GM21825 (cell line): Measurements from ENCODE around the gene ADGRD1.
"Not testable (repeated sequence)": the region's sequence is repeated elsewhere in the genome, so short reads cannot be mapped to it uniquely, and the experiment has no call there.

Source experiments
- ATAC-seq: cut with Tn5 transposase; IDR thresholded peaks from one replicate; pipeline ENCODE4 v1.9.1; 2021; ENCODE audit warnings: mild to moderate bottlenecking, moderate library complexity; ENCODE audit not compliant: unreplicated experiment

Gene ADGRD1

DNA sequence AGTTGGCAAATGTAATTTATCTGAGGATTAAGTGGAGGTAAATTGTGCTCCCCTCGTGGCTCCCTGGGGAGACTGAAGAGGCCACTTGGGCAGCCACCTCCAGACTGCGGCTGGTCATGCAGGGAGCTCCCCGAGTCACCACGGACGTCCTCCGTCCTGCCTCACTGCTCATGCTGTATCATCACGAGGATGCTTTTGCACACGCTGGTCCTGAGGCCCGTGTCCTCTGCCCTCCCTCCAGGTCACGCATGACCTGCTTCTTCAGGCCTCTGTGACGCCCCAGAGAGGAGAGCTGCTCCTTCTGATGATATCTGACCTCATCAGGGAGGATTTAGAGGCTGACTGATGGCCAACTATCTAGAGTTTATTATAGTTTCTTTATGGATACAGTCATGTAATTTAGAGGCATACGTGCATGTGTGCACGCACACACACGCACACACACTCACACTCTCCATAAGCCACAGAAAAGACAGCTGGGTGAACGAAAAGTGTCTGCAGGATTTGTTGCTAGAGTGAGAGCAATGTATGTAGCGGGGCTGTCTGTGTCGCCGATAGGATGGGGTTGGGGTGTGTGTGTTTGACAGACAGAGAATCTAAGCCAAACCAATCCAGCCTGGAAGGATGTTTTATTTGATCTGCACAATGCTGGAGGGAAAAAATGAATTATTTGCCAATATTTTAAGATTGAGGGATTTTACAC lies 160.0 kb downstream of the ADGRD1 start:
- ATAC-seq: no peak

DNA sequence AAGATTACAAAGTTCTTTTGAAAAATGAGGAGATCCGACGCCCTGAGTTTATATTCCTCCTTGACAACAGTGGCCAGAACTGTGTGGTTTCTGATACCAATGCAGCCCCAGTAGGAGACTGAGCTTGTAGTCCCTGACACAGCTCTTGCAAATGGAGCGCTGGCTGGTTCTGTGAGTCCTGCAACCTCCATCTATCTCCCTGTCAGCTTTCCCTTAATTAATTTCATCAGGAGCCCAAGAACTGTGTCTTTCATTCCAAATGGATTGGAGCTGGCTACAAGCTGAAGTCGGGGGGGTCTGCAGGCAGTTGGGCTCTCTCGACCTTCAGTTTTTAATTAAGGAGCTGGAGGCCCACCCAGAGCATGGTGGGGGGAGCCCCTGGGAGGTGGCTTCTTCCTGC lies 160.6 kb downstream of the ADGRD1 start:
- ATAC-seq: no peak

DNA sequence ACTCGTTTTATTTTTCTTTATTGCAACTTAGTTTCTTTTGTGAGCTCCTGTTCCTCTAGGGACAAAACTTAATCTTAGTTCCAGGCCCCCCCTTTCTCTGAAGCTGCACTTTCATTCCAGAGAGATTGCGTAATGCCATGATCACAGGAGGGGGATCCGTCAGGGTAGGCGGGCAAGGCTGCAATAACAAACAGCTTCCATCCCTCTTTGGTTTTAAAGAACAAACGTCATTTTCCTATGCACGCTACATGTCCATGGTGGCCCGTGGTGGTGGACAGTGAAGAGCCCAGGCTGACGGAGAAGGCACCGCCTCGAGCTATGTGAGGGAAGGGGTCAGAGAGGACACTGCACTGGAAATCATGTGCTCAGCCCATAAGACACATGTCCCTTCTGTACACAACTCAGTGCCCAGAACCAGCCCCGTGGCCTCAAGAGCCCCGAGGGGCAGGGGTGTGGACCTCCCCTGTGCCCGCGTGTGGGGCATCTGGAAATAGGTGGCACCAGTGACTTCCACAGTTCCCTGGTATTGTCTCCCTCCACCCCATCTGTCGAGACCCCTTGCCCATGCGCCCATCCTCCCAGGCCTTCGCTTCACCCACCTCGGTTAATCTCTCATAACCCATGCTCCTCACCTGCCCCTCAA lies 161.4 kb downstream of the ADGRD1 start:
- no peak for ATAC-seq

DNA sequence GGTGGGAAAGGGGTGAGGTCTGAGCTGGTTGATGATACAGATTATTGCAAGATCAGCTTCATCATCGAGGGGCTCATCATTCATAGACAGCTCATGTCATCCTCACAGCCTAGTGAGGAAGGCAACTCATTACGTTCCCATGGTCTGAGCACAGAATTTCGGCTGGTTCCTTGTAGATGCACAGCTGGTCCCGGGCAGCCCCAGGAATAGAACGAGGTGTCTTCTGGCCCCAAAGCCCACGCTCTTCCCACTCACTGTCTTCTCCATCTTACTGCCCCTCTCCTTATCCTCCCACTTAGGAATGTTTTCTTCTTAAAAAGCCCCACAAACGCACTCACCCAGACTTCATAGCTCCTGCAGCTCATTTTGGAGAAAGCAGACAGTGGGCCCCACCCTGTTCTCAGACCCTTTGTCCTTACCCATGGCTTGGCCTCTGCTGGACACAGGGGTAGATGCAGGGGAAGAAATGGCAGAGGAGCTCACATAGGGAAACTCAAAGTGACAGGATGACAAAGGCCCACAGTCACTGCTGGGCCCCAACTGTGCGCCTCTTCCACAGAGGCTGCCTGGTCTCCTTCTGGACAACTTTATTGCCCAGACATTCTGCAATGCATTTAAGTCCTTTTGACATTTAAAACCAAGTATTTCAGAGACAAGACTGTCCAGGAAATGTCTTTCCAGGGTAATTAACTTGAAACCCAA lies 162.2 kb downstream of the ADGRD1 start:
- no peak for ATAC-seq

DNA sequence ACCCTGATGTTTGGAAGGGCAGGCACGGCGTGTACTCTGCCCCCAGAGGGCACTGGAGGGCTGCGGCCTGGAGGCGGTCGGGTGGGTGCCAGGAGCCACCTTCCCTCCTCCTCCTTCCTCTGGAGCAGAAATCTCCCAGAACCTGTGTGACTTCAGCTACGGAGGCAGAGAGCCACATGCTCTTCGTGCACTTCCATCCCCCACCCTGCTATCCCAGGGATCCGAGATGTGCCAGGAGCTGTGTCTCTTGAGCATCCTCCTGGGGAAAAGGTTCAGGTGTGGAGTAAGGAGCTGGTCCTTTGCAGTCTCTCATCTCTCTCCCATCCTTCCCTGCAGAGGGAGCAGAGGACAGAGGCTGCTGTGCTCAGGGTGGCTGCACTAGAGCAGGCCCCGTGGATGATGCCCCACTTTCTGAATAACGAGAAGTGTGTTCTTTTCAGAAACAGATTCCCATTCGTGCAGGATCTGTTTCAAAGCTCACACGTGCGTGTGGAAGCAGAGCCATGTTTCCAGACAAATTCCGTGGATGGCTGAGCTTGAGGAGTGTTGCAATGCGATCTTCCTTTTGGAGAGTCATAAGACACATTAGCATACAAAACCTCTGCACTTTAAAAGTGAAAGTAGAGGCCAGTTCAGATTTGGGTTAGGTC lies 162.9 kb downstream of the ADGRD1 start:
- no peak for ATAC-seq

DNA sequence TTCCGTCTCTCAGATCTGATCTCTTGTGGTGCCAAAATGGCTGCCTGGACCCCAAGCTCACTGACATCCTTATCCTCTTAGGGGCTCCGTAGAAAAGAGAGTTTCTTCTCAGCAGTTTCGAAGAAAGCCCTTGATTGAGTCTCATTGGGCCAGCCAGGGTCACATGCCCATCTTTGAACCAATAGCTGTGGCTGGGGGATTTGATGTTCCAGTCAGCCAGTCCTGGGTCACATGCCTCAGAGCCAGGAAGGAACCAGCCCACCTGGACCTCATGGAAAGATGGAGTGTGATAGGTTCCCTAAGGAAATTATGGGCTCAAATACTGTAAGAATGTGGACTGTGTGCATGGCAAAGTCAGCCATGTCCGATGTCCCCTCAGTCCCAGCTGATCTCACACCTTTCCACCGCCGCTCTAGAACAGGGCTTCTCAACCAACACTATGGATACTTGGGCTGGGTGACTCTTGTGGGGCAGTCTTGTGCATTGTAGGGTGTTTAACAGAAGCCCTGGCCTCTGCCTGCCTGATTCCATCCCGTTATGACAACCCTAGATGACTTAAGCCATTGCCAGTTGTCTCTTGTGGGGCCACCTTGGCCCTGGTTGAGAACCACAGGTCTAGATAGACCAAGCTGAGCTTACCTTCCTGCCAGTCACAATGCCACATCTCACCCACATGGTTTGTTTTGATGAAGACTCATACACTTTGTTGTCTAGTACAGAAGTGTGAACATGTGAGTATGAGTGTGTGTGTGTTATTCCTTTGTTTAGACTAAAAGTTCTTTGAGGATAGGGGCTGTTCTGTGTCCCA lies 163.9 kb downstream of the ADGRD1 start:
- no peak for ATAC-seq

DNA sequence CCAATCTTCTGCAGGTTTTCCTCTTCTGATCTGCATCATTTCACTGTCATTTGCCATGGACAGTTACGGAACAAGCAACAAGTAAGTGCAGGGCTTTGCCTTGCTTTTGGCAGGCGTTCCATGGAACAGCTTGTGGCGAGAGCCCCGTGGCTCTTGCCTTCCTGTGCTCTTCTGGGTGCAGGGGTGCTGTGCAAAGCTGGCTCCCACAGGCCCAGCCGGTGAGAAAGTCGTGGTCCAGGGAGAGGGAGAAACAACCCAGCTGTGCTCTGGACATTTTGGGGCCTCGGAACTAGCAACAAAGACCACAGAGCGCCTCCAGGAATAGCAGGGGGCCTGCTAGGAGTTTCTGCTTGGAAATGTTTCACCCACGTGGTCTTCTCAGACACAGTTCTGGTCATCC lies 164.7 kb downstream of the ADGRD1 start:
- no peak for ATAC-seq

DNA sequence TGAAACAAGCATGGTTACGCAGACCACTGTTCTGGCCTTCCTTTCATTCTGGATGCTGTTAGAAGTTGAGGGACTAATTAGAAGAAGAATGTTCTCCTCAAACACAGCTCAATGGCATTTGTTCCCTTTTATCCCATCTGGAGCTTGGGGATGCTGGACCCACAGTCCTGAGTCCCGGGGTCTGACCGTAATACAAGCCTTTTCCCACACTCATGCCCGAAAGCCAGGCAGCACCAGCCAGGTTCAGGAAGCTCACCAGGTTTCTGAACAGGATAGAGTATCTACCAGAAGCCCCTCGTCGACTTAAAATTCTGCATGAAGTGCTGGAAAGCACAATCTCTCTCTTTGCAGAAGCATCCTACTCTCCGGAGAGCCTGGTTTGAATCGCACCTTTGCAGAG lies 165.6 kb downstream of the ADGRD1 start:
- ATAC-seq: not testable (repeated sequence)

DNA sequence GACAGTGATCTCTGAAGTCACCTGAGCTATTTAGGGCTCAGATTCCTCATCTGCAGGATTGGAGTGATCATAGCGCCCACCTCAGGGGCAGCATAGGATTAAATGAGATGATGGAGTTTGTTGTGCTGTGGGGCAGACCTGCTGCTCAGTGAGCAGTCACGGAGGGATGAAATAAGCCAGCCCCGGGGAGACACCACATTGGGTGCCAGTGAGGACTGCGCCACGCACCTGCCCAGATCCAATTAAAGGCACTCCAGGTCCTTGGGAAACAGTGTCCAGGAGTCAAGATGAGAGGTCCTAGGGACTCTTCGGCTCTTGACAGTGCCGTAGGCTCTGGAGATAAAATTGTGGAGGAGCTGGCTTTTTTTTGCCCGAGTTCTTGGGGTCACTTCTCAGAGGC lies 166.2 kb downstream of the ADGRD1 start:
- no peak for ATAC-seq

DNA sequence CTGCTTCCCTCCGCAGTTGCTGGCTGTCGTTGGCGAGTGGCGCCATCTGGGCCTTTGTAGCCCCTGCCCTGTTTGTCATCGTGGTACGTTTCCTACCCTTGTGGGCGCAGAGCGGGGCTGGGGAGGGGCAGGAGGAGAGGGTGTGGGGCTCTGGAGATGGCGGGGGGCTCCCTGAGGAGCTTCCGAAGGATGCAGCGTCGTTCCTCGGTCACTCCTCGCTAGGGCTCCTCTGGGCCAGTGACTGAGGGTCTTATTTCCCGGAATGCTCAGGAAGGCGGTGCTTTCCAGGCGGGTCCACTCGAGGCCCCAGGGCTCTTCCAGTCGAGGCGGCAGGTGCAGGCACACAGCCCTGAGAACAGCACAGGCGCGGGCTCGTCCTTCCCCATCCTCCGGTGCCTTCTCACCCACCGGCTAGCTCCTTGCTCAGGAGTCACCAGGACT lies 167.1 kb downstream of the ADGRD1 start:
- no peak for ATAC-seq

DNA sequence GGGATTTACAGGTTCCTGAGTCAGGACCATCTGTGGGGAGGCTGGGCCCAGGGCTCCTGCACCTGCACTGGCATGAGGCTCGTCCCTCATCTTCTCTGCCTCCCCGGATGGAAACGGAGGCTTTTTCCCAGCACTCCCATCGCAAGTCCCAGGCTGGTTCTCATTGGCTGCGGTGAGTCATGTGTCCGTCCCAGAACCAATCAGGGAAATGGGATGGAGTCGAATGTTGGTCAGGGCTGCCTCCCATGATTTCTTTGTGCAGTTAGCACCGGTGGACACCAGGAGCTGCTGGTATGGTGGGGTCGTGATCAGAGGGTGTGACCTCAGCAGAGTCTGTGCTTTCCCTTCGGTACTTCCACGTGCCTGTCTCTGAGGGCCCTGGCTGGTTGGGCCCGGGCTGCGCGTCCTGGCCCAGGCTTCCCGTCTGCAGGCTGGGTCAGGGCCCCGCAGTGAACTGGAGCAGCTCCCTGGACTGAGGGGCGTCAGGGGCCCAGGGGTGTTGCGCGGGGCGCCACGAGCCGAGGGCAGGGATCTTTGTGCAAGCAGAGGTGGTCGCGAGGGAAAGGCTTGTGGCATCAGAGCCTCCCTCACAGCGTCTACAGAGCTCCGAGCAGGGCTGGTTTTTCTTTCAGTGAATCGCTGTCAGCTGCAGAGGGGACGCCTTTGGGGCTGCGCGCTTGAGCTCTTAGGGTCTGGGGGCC lies 168.1 kb downstream of the ADGRD1 start:
- no peak for ATAC-seq

DNA sequence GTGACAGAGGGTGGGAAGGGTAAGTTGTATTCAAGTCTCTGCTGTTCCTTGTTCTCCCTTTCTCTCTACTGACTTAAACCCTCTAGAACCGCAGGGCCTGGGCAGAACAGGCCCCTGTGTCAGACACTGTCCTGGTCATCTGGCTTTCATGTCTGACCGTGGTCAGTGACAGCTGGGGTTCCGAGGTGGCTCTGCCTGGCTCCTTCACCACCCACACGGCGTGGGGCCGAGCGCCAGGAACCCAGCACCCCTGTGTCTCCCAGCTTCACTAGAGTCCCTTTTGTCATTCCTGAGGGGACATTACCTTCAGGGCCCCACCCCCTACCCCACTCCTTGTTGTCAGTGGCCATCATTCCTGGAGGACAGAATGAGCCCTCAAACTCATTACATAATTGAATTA lies 168.9 kb downstream of the ADGRD1 start:
- no peak for ATAC-seq

DNA sequence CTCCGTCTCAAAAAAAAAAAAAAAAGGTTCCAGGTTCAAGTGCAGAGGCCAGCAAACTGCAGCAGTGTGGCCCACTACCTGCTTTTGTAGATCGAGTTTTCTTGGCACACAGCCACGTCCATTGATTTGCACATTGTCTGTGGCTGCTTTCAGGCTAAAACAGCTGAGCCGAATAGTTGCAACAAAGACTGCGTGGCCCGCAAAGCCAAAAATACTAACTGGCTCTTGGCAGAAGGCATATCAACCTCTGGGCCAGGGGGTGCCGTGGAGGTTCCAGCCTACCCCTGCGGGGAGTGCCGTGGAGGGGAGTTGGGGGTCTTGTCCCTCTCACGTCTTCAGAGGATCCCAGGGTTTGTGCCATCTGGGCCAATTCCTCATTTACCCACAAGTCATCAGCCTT lies 170.1 kb downstream of the ADGRD1 start:
- no peak for ATAC-seq

DNA sequence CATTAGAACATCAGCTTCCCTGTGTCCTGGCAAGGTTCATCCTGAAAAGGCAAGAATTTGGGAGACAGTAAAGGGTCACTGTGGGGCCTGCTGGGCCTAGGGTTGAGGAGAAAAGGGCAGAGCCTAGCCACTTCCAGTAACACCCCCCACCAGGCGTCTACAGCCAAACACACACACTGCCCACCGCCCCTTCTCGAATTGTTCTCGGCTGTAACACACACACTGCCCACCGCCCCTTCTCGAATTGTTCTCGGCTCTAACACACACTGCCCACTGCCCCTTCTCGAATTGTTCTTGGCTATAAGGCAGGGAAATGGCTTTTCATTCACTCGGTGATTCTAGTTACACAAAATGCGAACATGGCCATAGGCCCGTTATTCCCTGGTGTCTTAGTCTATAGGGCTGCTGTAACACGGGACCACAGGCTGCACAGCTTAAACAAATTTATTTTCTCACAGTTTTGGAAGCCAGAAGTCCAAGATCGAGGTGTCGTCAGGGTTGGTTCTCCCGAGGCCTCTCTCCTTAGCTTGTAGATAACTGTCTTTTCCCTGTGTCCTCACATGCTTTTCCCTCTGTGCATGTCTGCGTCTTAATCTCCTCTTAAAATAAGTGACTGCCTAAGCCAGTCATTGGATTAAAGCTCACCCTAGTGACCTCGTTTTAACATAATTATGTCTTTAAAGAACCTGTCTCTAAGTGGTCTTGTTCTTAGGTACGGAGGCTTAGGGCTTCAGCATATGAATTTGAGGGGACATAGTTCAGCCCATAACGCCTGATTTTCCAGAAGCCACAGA lies 171.0 kb downstream of the ADGRD1 start:
- ATAC-seq: no peak

DNA sequence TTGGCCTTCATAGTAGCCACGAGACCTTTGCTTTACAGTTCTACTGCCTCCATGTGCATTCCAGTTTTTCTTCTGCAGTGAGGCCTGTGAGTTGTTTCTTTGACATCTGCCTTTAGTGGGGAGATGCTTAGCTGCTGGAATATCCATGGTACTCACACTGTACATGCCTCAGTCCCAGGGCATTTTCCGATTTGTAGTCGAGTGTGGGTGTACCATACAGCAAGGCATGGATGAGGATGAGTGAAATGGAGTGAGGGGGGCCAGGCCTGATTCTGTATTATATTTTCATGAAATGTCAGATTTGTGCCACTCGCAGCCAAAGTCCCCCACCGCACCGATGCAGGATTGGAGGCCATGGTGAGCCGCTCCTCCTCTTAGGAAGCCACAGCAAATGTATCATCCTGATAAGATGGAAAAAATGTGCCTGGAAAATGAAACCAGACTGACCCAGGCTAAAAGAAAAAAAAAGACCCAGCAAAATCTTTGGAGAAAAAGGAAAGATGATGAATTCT lies 173.0 kb downstream of the ADGRD1 start:
- no peak for ATAC-seq

DNA sequence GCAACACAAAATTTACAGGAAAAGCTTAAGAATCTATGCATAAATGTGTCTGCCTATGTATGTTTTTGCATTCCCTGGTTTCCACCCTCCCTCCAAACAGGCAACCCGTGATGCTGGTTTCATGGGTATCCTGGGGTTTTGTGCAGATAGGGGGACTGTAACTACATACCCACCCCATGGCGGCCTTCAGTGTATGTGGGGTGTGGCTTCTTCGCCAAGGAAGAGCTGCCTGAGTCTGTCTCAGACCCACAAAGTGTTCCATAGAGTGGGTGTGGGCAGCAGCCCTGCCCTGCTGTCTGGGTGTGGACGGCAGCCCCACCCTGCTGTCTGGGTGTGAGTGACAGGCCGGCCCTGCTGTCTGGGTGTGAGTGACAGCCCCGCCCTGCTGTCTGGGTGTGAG lies 174.8 kb downstream of the ADGRD1 start:
- no peak for ATAC-seq

DNA sequence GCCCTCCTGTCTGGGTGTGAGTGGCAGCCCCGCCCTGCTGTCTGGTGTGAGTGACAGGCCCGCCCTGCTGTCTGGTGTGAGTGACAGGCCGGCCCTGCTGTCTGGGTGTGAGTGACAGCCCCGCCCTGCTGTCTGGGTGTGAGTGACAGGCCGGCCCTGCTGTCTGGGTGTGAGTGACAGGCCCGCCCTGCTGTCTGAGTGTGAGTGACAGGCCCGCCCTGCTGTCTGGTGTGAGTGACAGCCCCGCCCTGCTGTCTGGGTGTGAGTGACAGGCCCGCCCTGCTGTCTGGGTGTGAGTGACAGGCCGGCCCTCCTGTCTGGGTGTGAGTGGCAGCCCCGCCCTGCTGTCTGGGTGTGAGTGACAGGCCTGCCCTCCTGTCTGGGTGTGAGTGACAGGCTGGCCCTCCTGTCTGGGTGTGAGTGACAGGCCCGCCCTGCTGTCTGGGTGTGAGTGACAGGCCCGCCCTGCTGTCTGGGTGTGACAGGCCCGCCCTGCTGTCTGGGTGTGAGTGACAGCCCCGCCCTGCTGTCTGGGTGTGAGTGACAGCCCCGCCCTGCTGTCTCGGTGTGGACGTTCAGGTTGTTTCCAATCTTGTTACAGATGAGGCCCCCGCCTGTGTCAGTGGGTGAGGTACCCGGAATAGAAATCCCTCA lies 175.4 kb downstream of the ADGRD1 start:
- not testable (repeated sequence) for ATAC-seq

DNA sequence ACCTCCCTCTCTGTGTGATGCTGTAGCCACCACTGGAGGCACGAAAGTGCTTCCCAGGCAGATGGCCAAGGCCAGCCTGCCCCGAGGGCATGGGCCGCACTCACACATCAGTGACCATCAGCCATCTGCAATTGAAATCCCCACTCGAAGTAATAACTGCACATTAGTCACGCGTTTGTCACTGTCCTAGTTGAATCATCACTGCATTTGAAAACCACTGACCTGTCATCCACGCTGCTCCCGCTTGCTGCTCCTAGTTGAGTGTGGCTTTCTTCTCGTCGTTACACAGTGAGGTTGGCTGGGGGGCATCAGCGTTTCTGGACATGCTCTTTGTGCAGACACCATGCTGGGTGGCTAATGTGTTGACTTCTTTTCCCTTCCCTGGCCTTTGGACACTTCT lies 176.1 kb downstream of the ADGRD1 start:
- no peak for ATAC-seq
